ENCODE measurements around the gene MMEL1.

The MMEL1 gene

DNA sequence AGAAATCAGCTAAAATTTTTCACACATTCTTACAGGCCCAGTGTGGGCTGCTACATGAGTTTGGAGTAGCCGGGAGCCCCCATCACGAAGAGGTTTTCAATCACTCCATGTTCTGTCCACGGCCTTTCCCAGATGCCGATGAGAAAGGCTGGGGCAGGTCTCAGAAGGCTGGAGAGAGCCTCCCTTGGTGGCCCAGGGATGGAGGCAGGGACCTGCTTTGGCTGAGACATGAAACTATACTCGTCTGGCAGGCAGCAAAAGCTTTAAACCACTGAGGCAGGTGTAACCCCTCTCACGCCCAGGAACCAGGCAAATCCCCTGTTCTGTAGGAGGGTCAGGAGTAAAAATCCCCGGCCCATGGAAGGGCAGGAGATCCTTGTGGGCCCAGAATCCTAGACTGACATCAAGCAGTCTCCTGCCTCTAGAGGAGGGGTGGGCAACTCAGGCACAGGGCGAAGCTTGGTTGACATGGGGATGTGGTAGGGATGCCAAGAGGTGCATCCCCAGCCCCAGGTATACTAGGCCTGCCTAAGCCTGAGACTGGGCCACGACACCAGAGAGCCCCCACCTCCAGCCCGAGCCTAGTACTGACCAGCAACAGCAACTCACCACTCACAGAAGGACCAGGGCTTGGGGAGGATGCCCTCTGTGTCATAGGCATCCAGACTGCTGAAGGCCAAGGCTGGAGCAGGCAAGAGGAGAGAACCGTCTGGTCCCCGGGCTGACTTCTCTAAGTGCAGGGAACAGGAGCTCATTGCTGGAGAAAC lies 9.1 kb downstream of the MMEL1 start:
- Histone ChIP-seq H3K27ac (ENCODE audit: low read depth, low read length) (no peak overlapping the region), H3K27me3 (ENCODE audit: control insufficient read depth in 1 of 2, insufficient read depth in 2 of 2, low read length in 2 of 2) (peaks cover 0 to 26% of the 10 kb centered on the region in 2 donors), H3K9ac (ENCODE audit: low read length) (no peak overlapping the region), H3K36me3 (ENCODE audit: insufficient read depth, low read length) (no peaks in the 10 kb centered on the region), H3K4me1 (ENCODE audit: insufficient read depth, low read length) (no peaks in the 10 kb centered on the region), H3K9me3 (ENCODE audit: low read length) (no peaks in the 10 kb centered on the region), H3K4me3 (ENCODE audit: low read depth in 1 of 2, low read length in 2 of 2) (no peak overlapping the region)

GRCh38 chr1:2617971-2618470 lies 14.8 kb downstream of the MMEL1 start:
- Histone ChIP-seq H3K9me3 (ENCODE audit: low read length) (no peaks in the 10 kb centered on the region), H3K27me3 (ENCODE audit: control insufficient read depth in 1 of 2, insufficient read depth in 2 of 2, low read length in 2 of 2) (peaks cover 0 to 4% of the 10 kb centered on the region in 2 donors), H3K9ac (ENCODE audit: low read length) (no peak overlapping the region), H3K36me3 (ENCODE audit: insufficient read depth, low read length) (no peaks in the 10 kb centered on the region), H3K4me1 (ENCODE audit: insufficient read depth, low read length) (no peaks in the 10 kb centered on the region), H3K27ac (ENCODE audit: low read depth, low read length) (no peak overlapping the region), H3K4me3 (ENCODE audit: low read depth in 1 of 2, low read length in 2 of 2) (no peak overlapping the region)

GRCh38 chr1:2614145-2614544 lies 18.7 kb downstream of the MMEL1 start:
- H3K9me3 ChIP-seq (ENCODE audit: low read length): no peaks in the 10 kb centered on the region
- no peak overlapping the region for H3K9ac ChIP-seq (ENCODE audit: low read length)
- H3K4me1 ChIP-seq (ENCODE audit: insufficient read depth, low read length): no peaks in the 10 kb centered on the region
- peaks cover 0 to 25% of the 10 kb centered on the region in 2 donors for H3K27me3 ChIP-seq (ENCODE audit: control insufficient read depth in 1 of 2, insufficient read depth in 2 of 2, low read length in 2 of 2)
- no peak overlapping the region for H3K27ac ChIP-seq (ENCODE audit: low read depth, low read length)
- no peak overlapping the region for H3K4me3 ChIP-seq (ENCODE audit: low read depth in 1 of 2, low read length in 2 of 2)
- no peaks in the 10 kb centered on the region for H3K36me3 ChIP-seq (ENCODE audit: insufficient read depth, low read length)

DNA sequence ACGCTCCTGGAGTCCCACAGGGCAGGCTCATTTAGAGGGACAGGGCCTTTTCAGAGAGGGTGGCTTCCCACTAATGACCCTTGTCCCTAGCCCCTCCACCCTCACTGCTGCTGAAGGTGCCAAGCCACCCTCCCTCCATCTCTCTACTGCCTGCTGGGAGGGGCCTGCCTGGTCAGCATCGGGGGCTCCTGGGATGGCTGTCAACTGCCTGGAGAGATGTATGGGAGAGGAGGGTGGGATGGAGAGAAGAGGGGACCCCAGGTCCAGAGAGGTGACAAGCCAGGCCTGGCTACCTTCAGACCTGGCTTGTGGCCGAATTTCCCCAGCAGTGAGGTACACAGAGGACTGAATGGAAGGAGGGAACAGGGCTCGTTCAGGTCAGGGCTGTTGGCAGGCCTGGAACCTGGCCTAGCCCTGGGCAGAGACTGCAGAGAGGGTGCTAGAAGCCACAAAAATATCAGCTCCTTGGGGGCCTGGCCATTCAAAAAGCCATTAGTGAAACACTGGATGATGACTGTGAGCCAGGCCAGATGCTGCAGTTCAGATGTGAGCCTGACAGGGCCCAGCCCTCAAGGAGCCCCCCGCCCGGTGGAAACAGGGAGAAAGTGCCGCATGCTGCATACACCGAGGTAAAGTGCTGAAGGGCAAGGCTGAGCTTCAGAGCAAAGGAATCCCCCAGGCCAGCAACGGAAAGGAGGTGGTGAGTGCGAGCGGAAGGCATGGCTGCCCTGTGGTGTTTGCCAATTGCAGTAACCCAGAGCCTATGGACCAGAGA lies 20.0 kb downstream of the MMEL1 start:
- Histone ChIP-seq H3K9ac (ENCODE audit: low read length) (no peak overlapping the region), H3K36me3 (ENCODE audit: insufficient read depth, low read length) (no peaks in the 10 kb centered on the region), H3K4me1 (ENCODE audit: insufficient read depth, low read length) (no peaks in the 10 kb centered on the region), H3K27me3 (ENCODE audit: control insufficient read depth in 1 of 2, insufficient read depth in 2 of 2, low read length in 2 of 2) (peaks cover 0 to 25% of the 10 kb centered on the region in 2 donors), H3K27ac (ENCODE audit: low read depth, low read length) (no peak overlapping the region), H3K9me3 (ENCODE audit: low read length) (no peaks in the 10 kb centered on the region), H3K4me3 (ENCODE audit: low read depth in 1 of 2, low read length in 2 of 2) (no peak overlapping the region)

- H3K4me3 ChIP-seq (ENCODE audit: low read depth in 1 of 2, low read length in 2 of 2): no peak overlapping the region
- H3K27me3 ChIP-seq (ENCODE audit: control insufficient read depth in 1 of 2, insufficient read depth in 2 of 2, low read length in 2 of 2): peaks cover 0 to 27% of the 10 kb centered on the region in 2 donors
Observed at GRCh38 chr1:2611621-2612437, 21.0 kb downstream of the MMEL1 start.

GRCh38 chr1:2611031-2611501 lies 21.8 kb downstream of the MMEL1 start:
- Histone ChIP-seq H3K9me3 (ENCODE audit: low read length) (no peaks in the 10 kb centered on the region), H3K27ac (ENCODE audit: low read depth, low read length) (no peak overlapping the region), H3K36me3 (ENCODE audit: insufficient read depth, low read length) (no peaks in the 10 kb centered on the region), H3K9ac (ENCODE audit: low read length) (no peak overlapping the region), H3K27me3 (ENCODE audit: control insufficient read depth in 1 of 2, insufficient read depth in 2 of 2, low read length in 2 of 2) (peaks cover 0 to 30% of the 10 kb centered on the region in 2 donors), H3K4me3 (ENCODE audit: low read depth in 1 of 2, low read length in 2 of 2) (no peak overlapping the region), H3K4me1 (ENCODE audit: insufficient read depth, low read length) (no peaks in the 10 kb centered on the region)

More at GRCh38 chr1:2611621-2612437, 21.0 kb downstream of the MMEL1 start:
- H3K9me3 ChIP-seq (ENCODE audit: low read length): no peaks in the 10 kb centered on the region
- H3K27ac ChIP-seq (ENCODE audit: low read depth, low read length): no peak overlapping the region
- no peak overlapping the region for H3K9ac ChIP-seq (ENCODE audit: low read length)
- no peaks in the 10 kb centered on the region for H3K36me3 ChIP-seq (ENCODE audit: insufficient read depth, low read length)
- H3K4me1 ChIP-seq (ENCODE audit: insufficient read depth, low read length): no peaks in the 10 kb centered on the region

DNA sequence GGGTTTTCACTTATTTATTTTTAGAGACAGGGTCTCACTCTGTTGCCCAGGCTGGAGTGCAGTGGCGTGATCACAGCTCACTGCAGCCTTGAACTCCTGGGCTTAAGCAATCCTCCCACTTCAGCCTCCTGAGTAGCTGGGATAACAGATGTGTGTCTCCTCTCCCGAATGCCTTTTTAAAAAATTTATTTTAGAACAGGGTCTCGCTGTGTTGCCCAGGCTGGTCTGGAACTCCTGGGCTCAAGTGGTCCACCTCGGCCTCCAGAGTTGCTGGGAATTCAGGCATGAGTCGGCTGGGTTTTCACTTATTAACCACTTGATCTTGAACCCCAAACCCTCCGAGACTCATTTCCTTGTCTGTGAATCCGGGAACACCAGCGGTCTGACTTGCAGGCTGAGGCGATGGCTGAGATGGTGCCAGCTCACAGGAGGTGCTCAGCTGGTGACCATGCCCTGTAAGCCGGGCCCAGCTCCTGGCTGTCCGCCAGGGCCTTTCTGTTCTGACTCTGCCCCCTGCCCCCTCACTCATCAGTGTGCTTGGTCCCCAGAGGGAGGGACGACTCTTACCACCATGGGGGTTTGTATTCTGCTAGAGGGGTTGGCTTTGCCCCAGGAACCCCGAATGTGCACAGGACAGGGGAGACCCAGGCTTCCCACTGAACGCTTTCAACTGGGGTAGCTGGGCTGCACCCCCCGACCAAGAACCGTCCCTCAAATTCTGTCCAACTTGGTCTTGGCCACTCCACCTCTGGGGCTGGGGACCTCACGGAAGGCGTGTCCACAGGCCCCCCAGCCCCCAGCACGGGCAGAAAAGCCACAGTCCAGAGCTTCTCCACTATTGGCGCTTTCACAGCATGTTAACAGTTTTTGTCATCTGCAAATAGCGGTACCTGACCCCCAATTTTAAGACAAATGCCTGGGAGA lies 22.5 kb downstream of the MMEL1 start:
- Histone ChIP-seq H3K9ac (ENCODE audit: low read length) (no peak overlapping the region), H3K36me3 (ENCODE audit: insufficient read depth, low read length) (no peaks in the 10 kb centered on the region), H3K9me3 (ENCODE audit: low read length) (no peaks in the 10 kb centered on the region), H3K27ac (ENCODE audit: low read depth, low read length) (no peak overlapping the region), H3K27me3 (ENCODE audit: control insufficient read depth in 1 of 2, insufficient read depth in 2 of 2, low read length in 2 of 2) (peaks cover 0 to 30% of the 10 kb centered on the region in 2 donors), H3K4me1 (ENCODE audit: insufficient read depth, low read length) (no peaks in the 10 kb centered on the region), H3K4me3 (ENCODE audit: low read depth in 1 of 2, low read length in 2 of 2) (no peak overlapping the region)

DNA sequence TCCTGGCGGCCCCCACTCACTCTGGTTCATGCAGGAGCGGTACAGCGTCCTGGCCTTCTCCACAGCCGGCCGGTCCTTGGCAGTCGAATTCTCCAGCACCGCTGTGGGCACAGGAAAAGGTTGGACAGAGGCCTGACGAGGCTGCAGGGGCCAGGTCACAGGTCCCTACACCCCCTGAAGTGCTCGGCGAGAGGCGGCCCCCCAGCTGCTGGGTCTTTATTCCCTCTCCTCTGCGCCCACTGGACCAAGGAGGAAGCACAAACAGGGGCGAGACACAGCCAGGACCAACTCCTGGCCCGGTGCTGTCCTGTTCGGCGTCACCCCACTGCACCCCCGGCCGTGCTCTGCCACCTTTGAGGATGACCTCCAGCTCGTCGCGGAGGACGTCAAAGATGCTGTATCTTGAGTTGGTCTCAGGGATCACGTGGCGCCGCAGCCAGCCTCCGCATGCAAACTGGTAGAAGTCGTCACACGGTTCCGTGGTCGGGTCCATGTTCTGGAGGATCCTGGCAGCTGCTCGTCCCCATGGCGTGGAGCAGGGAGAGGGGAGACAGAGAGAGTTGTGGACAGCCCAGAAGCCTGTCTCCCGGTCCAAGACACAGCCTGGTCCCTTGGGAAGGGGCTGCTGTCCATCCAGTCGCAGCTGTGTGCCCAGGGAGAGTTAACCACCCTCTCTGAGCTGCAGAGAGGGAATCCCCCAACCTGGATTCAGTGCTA lies 23.3 kb downstream of the MMEL1 start:
- H3K9me3 ChIP-seq (ENCODE audit: low read length): no peaks in the 10 kb centered on the region
- no peak overlapping the region for H3K9ac ChIP-seq (ENCODE audit: low read length)
- no peaks in the 10 kb centered on the region for H3K4me1 ChIP-seq (ENCODE audit: insufficient read depth, low read length)
- no peak overlapping the region for H3K4me3 ChIP-seq (ENCODE audit: low read depth in 1 of 2, low read length in 2 of 2)
- H3K27ac ChIP-seq (ENCODE audit: low read depth, low read length): no peak overlapping the region
- peaks cover 0 to 30% of the 10 kb centered on the region in 2 donors for H3K27me3 ChIP-seq (ENCODE audit: control insufficient read depth in 1 of 2, insufficient read depth in 2 of 2, low read length in 2 of 2)
- no peaks in the 10 kb centered on the region for H3K36me3 ChIP-seq (ENCODE audit: insufficient read depth, low read length)

GRCh38 chr1:2607641-2608091 lies 25.1 kb downstream of the MMEL1 start:
- Histone ChIP-seq H3K36me3 (ENCODE audit: insufficient read depth, low read length) (no peaks in the 10 kb centered on the region), H3K27me3 (ENCODE audit: control insufficient read depth in 1 of 2, insufficient read depth in 2 of 2, low read length in 2 of 2) (peaks cover 0 to 29% of the 10 kb centered on the region in 2 donors), H3K4me3 (ENCODE audit: low read depth in 1 of 2, low read length in 2 of 2) (no peak overlapping the region), H3K9ac (ENCODE audit: low read length) (no peak overlapping the region), H3K27ac (ENCODE audit: low read depth, low read length) (no peak overlapping the region), H3K9me3 (ENCODE audit: low read length) (no peaks in the 10 kb centered on the region), H3K4me1 (ENCODE audit: insufficient read depth, low read length) (no peaks in the 10 kb centered on the region)
